Neural cell (in vitro differentiated cells): ENCODE results near the gene ADGRA1.

ENCODE experiments used
- EP300 ChIP-seq: fragments of 450-650 bp; conservative IDR thresholded peaks from 2 replicates; pipeline ENCODE4 v1.6.1; 2014; ENCODE audit warnings: antibody characterized with exemption, mild to moderate bottlenecking, moderate library complexity; ENCODE audit not compliant: poor library complexity, severe bottlenecking
- EZH2 ChIP-seq: fragments of 200-600, 300-800 bp; shearing (Covaris generic), sonication (generic); IDR thresholded peaks from 2 replicates; pipeline ENCODE4 v1.6.1; 2014; ENCODE audit warnings: antibody characterized with exemption, low read length, borderline replicate concordance, mild to moderate bottlenecking; ENCODE audit not compliant: insufficient read depth, poor library complexity, severe bottlenecking
- POLR2AphosphoS5 ChIP-seq: IDR thresholded peaks from 2 replicates; pipeline ENCODE4 v1.6.1; 2012
- RAD21 ChIP-seq: fragments of 450-650 bp; conservative IDR thresholded peaks from 2 replicates; pipeline ENCODE4 v1.6.1; 2014; ENCODE audit warnings: antibody characterized with exemption, mild to moderate bottlenecking, moderate library complexity
- REST ChIP-seq: IDR thresholded peaks from 2 replicates; pipeline ENCODE4 v1.6.1; 2012; ENCODE audit warnings: borderline replicate concordance
- TAF1 ChIP-seq: IDR thresholded peaks from 2 replicates; pipeline ENCODE4 v1.6.1; 2012; ENCODE audit warnings: low read depth
- TF ChIP-seq, protein P1 (sequence below): fragments of 450-650 bp; IDR thresholded peaks from 2 replicates; pipeline ENCODE4 v1.5.1; 2014; ENCODE audit warnings: antibody characterized with exemption, mild to moderate bottlenecking, moderate library complexity; ENCODE audit not compliant: poor library complexity, severe bottlenecking

DNA sequence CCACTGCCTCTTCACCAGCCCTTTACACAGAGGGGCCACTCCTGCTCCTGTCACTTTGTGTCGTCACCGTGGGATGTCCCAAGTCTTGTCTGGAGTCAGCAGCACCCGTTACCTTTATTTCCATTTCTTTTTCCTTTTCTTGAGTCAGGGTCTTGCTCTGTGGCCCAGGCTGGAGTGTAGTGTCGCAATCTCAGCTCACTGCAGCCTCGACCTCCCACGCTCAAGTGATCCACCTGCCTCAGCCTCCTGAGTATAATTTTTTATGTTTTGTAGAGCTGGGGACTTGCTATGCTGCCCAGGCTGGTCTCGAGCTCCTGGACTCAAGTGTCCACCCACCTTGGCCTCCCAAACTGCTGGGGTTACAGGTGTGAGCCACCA is 28.6 kb upstream of the ADGRA1 start:
- TF ChIP-seq, protein P1, sequence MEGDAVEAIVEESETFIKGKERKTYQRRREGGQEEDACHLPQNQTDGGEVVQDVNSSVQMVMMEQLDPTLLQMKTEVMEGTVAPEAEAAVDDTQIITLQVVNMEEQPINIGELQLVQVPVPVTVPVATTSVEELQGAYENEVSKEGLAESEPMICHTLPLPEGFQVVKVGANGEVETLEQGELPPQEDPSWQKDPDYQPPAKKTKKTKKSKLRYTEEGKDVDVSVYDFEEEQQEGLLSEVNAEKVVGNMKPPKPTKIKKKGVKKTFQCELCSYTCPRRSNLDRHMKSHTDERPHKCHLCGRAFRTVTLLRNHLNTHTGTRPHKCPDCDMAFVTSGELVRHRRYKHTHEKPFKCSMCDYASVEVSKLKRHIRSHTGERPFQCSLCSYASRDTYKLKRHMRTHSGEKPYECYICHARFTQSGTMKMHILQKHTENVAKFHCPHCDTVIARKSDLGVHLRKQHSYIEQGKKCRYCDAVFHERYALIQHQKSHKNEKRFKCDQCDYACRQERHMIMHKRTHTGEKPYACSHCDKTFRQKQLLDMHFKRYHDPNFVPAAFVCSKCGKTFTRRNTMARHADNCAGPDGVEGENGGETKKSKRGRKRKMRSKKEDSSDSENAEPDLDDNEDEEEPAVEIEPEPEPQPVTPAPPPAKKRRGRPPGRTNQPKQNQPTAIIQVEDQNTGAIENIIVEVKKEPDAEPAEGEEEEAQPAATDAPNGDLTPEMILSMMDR: no peak
- no peak for TF ChIP-seq REST
- no peak for TF ChIP-seq EP300
- TF ChIP-seq TAF1: no peak
- TF ChIP-seq EZH2: no peak
- no peak for TF ChIP-seq RAD21
- TF ChIP-seq POLR2AphosphoS5: no peak
